Ovary (tissue), 3 donors: ENCODE measurements around the gene SH2B3.

ENCODE experiments used
- EP300 ChIP-seq: sonication (generic); formaldehyde crosslinking; IDR thresholded peaks from one replicate; pipeline ENCODE4 v1.6.1; 2017; ENCODE audit warnings: antibody characterized with exemption
- TF ChIP-seq, protein P1 (sequence below), 3 donors: fragments of 450-650 bp in 2 of 3; fragments of 200-600 bp in 1 of 3; IDR thresholded peaks; one replicate each; pipeline versions ENCODE4 v1.5.1 to v1.8.0; 2016 to 2022; ENCODE audit warnings: antibody characterized with exemption in 3 of 3, mild to moderate bottlenecking in 1 of 3
- donor health status: DM: no; HTN: no; CAD: no.

GRCh38 chr12:111428081-111428727 lies 22.5 kb downstream of the SH2B3 start:
- TF ChIP-seq, protein P1, sequence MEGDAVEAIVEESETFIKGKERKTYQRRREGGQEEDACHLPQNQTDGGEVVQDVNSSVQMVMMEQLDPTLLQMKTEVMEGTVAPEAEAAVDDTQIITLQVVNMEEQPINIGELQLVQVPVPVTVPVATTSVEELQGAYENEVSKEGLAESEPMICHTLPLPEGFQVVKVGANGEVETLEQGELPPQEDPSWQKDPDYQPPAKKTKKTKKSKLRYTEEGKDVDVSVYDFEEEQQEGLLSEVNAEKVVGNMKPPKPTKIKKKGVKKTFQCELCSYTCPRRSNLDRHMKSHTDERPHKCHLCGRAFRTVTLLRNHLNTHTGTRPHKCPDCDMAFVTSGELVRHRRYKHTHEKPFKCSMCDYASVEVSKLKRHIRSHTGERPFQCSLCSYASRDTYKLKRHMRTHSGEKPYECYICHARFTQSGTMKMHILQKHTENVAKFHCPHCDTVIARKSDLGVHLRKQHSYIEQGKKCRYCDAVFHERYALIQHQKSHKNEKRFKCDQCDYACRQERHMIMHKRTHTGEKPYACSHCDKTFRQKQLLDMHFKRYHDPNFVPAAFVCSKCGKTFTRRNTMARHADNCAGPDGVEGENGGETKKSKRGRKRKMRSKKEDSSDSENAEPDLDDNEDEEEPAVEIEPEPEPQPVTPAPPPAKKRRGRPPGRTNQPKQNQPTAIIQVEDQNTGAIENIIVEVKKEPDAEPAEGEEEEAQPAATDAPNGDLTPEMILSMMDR (IDR thresholded peaks at IDR 0.05), result no peak
- no peak for TF ChIP-seq EP300
